K562 (cell line): ENCODE results near the gene SSR4. TPM values are rescaled to one million over a fixed set of nuclear protein-coding genes. Genes with fewer than 3 reads are reported as not detected.

Source experiments
- ATAC-seq: fragments of 200-7000 bp; cut with Tn5 transposase; 3 replicates; pipeline ENCODE4 v1.9.1; 2020; ENCODE audit warnings: moderate library complexity
- BruUV-seq: library from RNA; stranded (reverse); fragments of 400-500 nt; replicated peaks from 2 replicates; lab custom pipeline; 2021; lab: Mats Ljungman, UMichigan
- CTCF ChIA-PET: fragments of 300-600 bp; formaldehyde crosslinking; extraction: SDS; loops from one replicate; lab custom pipeline; 2021; ENCODE audit warnings: low intra/inter-chr PET ratio; lab: Yijun Ruan, JAX
- POLR2A ChIA-PET: fragments of 300-600, 350-650 bp; sonication (Branson Sonifier 250); formaldehyde crosslinking; extraction: SDS; loops from one replicate; lab custom pipeline; 2021; ENCODE audit warnings: antibody characterized with exemption, inconsistent platforms; lab: Yijun Ruan, JAX
- DNase-seq, 4 experiments: peaks; one replicate each; pipeline versions ENCODE4 v3.0.0 to v3.0.0-alpha.2; 2011 to 2018; ENCODE audit warnings: low spot score in 3 of 4, mixed read lengths in 3 of 4; ENCODE audit errors: extremely low read depth in 1 of 4
- FAIRE-seq: peaks from 2 replicates; lab custom pipeline; 2011; peaks lifted over from hg19 to GRCh38; lab: Jason Lieb, UNC
- H2AFZ ChIP-seq: 2 replicates; pipeline ENCODE4 v1.6.0; 2011; ENCODE audit warnings: low read depth, low read length, control low read depth, inconsistent platforms
- H3K27ac ChIP-seq: fragments of 200-600 bp; 3 replicates; pipeline ENCODE4 v1.8.0; 2011; ENCODE audit warnings: low read depth, mild to moderate bottlenecking, control low read depth, inconsistent platforms, low read length, moderate library complexity, mixed read lengths; ENCODE audit errors: extremely low read depth
- H3K27me3 ChIP-seq, 2 experiments: fragments of 300-600 bp in 1 of 2; 2 replicates in 1 of 2; 3 replicates in 1 of 2; pipeline versions ENCODE4 v1.6.0 to v1.8.0; 2011; ENCODE audit warnings: inconsistent platforms in 2 of 2, low read length in 2 of 2, mild to moderate bottlenecking in 1 of 2, mixed read lengths in 1 of 2, moderate library complexity in 1 of 2; ENCODE audit not compliant: control insufficient read depth in 2 of 2, insufficient read depth in 2 of 2
- H3K36me3 ChIP-seq: fragments of 300-600 bp; 3 replicates; pipeline ENCODE4 v1.8.0; 2011; ENCODE audit warnings: mild to moderate bottlenecking, low read length, inconsistent platforms; ENCODE audit not compliant: control insufficient read depth, insufficient read depth
- H3K4me1 ChIP-seq, 2 experiments: fragments of 200-600 bp in 1 of 2; replicated peaks in 1 of 2; 2 replicates in 1 of 2; 3 replicates in 1 of 2; pipeline versions ENCODE4 v1.5.1 to v1.8.0; 2011; ENCODE audit warnings: inconsistent platforms in 2 of 2, low read length in 2 of 2, mild to moderate bottlenecking in 1 of 2, mixed read lengths in 1 of 2, moderate library complexity in 1 of 2; ENCODE audit not compliant: control insufficient read depth in 2 of 2, insufficient read depth in 2 of 2
- H3K4me2 ChIP-seq: 2 replicates; pipeline ENCODE4 v1.6.1; 2011; ENCODE audit warnings: low read length, control low read depth, inconsistent platforms, mixed read lengths; ENCODE audit not compliant: insufficient read depth
- H3K4me3 ChIP-seq: fragments of 200-600 bp; sonication (generic), shearing (Covaris generic); 2 replicates; pipeline ENCODE4 v1.5.1; 2016; ENCODE audit warnings: control low read depth, inconsistent platforms
- H3K79me2 ChIP-seq: fragments of 200-600 bp; 3 replicates; pipeline ENCODE4 v1.8.0; 2011; ENCODE audit warnings: low read length, inconsistent platforms; ENCODE audit not compliant: control insufficient read depth, insufficient read depth
- H3K9ac ChIP-seq, 2 experiments: 2 replicates each; pipeline versions ENCODE4 v1.6.0 to v1.6.1; 2011; ENCODE audit warnings: low read depth in 2 of 2, low read length in 2 of 2, control low read depth in 1 of 2, inconsistent platforms in 1 of 2, mild to moderate bottlenecking in 1 of 2, mixed read lengths in 1 of 2; ENCODE audit not compliant: insufficient read depth in 1 of 2
- H3K9me1 ChIP-seq: one replicate; pipeline ENCODE4 v1.6.0; 2011; ENCODE audit warnings: inconsistent platforms, mild to moderate bottlenecking, low read length, moderate library complexity; ENCODE audit not compliant: control insufficient read depth, insufficient read depth
- H3K9me3 ChIP-seq: replicated peaks from 2 replicates; pipeline ENCODE4 v1.5.1; 2011; ENCODE audit warnings: low read depth, low read length, inconsistent platforms; ENCODE audit not compliant: control insufficient read depth, insufficient read depth
- H4K20me1 ChIP-seq: replicated peaks from 2 replicates; pipeline ENCODE4 v1.6.1; 2011; ENCODE audit warnings: low read length, inconsistent platforms, mixed read lengths; ENCODE audit not compliant: control insufficient read depth, insufficient read depth
- FIP1L1 ChIP-seq: fragments of 200-400 bp; formaldehyde crosslinking; IDR thresholded peaks from 2 replicates; pipeline ENCODE4 v1.6.1; 2018; ENCODE audit warnings: mild to moderate bottlenecking, low read depth, low read length; ENCODE audit not compliant: poor library complexity, severe bottlenecking
- POLR2G ChIP-seq: fragments of 200-400 bp; formaldehyde crosslinking; IDR thresholded peaks from 2 replicates; pipeline ENCODE4 v1.6.1; 2017; ENCODE audit warnings: low read depth, mild to moderate bottlenecking, antibody characterized with exemption, low read length, moderate library complexity
- WGBS: fragments of 100-300 bp; shearing (Covaris generic); methylation state at CpG from one replicate; pipeline ENCODE4 v1.1.6; 2016; ENCODE audit warnings: low coverage, mixed read lengths; ENCODE audit not compliant: insufficient coverage; ENCODE audit errors: missing lambda C conversion rate; 5-methylcytosine and 5-hydroxymethylcytosine counted together
- in situ Hi-C: fragments of 300-500 bp; cut with MboI; formaldehyde crosslinking; loops from 4 replicates; pipeline ENCODE4 v1.15.0; 2018; ENCODE audit warnings: inconsistent platforms, mixed read lengths
- intact Hi-C: fragments of 100-400 bp; cut with micrococcal nuclease; formaldehyde crosslinking; loops from 2 replicates; pipeline ENCODE4 v1.14.2; 2022
- polyA plus RNA-seq, 8 experiments: library from polyadenylated mRNA; depleted of rRNA in 4 of 8; stranded (reverse) in 5 of 8; unstranded in 3 of 8; fragments of >200 nt; fragmentation: Nextera tagmentation in 2 of 8; fragmentation: Illumina TruSeq in 1 of 8; extraction: Ambion mirVana in 2 of 8; extraction: Trizol in 1 of 8; gene quantifications; 2 replicates each; pipeline versions ENCODE4 v1.2.1 to v1.2.3, GENCODE V29; 2011 to 2014; ENCODE audit warnings: inconsistent platforms in 1 of 8, missing spikeins in 1 of 8
- total RNA-seq, 7 experiments: library from RNA; depleted of rRNA in 6 of 7; stranded (reverse); fragments of >200 nt in 6 of 7; fragmentation: Illumina TruSeq in 2 of 7; extraction: Trizol in 2 of 7; gene quantifications; 2 replicates each; pipeline versions ENCODE4 v1.2.1 to v1.2.3, GENCODE V29; 2011 to 2021; ENCODE audit warnings: low replicate concordance in 1 of 7
- TF ChIP-seq, protein P1 (sequence below): sonication (generic); formaldehyde crosslinking; IDR thresholded peaks from 2 replicates; pipeline ENCODE4 v1.8.1; 2023; ENCODE audit warnings: mild to moderate bottlenecking, missing genetic modification reagents
- TF ChIP-seq, protein P2 (sequence below): fragments of 450-650 bp; IDR thresholded peaks from 2 replicates; pipeline ENCODE4 v1.6.1; 2017; ENCODE audit warnings: antibody characterized with exemption, mild to moderate bottlenecking
- TF ChIP-seq, protein P3 (sequence below): fragments of 450-650 bp; IDR thresholded peaks from one replicate; pipeline ENCODE4 v1.6.1; 2018; ENCODE audit warnings: mild to moderate bottlenecking, moderate library complexity; ENCODE audit not compliant: partially characterized antibody

SSR4 gene
- total and polyA plus RNA-seq, 9 of the 15 experiments (the other 6 are each of a cell fraction or from before 2014, with no cell fraction given) = 146 to 492 (median 272) TPM

DNA sequence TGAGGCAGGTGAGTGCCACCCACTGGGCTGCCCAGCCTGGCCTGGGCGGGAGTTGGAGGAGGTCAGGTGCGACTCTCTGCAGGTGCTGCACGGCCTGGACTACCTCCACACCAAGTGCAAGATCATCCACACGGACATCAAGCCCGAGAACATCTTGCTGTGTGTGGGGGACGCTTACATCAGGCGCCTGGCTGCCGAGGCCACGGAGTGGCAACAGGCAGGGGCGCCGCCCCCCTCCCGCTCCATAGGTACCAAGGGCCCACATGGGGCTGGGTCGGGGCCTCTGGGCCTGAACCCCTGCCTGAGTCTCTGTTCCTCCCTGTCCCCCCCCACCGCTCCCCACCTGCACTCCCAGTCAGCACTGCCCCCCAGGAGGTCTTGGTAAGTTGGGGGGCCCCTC is 11.6 kb upstream of the SSR4 start:
- POLR2A ChIA-PET = no interaction called here
- H3K9me1 ChIP-seq = peaks cover 2% of the 10 kb centered on the region
- FAIRE-seq = no peak

DNA sequence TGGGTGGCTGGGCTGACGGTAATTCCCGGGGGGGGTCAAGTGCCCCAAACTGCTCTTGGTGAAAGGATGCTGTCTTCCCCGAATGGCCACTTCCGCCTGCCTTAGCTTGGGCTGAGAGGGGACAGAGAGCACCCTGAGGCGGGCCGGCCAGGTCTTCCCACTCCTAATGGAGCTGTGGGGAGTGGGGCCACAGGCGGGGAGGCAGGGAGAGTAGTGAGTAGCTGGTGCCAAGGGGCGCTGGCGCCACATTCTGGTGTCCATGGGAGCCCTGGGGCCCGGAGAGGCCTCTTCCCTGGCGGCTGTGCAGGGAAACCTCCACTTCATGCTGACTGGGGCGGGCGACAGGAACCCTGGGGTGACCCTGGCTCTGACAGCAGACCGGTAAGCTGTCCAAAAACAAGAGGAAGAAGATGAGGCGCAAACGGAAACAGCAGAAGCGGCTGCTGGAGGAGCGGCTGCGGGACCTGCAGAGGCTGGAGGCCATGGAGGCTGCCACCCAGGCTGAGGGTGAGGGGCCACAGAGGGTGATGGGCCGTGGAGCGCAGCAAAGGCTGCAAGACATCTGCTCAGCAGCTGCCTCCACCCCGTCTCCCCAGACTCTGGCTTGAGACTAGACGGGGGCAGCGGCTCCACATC is 11.0 kb upstream of the SSR4 start:
- WGBS = 97% methylated on average over 15 of the region's 24 CpGs
- no peak for ATAC-seq
- TF ChIP-seq, protein P1, sequence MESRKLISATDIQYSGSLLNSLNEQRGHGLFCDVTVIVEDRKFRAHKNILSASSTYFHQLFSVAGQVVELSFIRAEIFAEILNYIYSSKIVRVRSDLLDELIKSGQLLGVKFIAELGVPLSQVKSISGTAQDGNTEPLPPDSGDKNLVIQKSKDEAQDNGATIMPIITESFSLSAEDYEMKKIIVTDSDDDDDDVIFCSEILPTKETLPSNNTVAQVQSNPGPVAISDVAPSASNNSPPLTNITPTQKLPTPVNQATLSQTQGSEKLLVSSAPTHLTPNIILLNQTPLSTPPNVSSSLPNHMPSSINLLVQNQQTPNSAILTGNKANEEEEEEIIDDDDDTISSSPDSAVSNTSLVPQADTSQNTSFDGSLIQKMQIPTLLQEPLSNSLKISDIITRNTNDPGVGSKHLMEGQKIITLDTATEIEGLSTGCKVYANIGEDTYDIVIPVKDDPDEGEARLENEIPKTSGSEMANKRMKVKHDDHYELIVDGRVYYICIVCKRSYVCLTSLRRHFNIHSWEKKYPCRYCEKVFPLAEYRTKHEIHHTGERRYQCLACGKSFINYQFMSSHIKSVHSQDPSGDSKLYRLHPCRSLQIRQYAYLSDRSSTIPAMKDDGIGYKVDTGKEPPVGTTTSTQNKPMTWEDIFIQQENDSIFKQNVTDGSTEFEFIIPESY = 0 out of 2 replicates have a peak, but pooled peaks have one; percentile 31
- TF ChIP-seq, protein P2, sequence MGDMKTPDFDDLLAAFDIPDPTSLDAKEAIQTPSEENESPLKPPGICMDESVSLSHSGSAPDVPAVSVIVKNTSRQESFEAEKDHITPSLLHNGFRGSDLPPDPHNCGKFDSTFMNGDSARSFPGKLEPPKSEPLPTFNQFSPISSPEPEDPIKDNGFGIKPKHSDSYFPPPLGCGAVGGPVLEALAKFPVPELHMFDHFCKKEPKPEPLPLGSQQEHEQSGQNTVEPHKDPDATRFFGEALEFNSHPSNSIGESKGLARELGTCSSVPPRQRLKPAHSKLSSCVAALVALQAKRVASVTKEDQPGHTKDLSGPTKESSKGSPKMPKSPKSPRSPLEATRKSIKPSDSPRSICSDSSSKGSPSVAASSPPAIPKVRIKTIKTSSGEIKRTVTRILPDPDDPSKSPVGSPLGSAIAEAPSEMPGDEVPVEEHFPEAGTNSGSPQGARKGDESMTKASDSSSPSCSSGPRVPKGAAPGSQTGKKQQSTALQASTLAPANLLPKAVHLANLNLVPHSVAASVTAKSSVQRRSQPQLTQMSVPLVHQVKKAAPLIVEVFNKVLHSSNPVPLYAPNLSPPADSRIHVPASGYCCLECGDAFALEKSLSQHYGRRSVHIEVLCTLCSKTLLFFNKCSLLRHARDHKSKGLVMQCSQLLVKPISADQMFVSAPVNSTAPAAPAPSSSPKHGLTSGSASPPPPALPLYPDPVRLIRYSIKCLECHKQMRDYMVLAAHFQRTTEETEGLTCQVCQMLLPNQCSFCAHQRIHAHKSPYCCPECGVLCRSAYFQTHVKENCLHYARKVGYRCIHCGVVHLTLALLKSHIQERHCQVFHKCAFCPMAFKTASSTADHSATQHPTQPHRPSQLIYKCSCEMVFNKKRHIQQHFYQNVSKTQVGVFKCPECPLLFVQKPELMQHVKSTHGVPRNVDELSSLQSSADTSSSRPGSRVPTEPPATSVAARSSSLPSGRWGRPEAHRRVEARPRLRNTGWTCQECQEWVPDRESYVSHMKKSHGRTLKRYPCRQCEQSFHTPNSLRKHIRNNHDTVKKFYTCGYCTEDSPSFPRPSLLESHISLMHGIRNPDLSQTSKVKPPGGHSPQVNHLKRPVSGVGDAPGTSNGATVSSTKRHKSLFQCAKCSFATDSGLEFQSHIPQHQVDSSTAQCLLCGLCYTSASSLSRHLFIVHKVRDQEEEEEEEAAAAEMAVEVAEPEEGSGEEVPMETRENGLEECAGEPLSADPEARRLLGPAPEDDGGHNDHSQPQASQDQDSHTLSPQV = no peak
- TF ChIP-seq POLR2G = peak; percentile 11; the same call in 1 of the 2 replicates

More for the DNA sequence above, 11.6 kb upstream of the SSR4 start:
- H3K79me2 ChIP-seq = no peaks in the 10 kb centered on the region
- no peak overlapping the region for H2AFZ ChIP-seq
- ATAC-seq (no peak), DNase-seq (no peak)
- intact Hi-C loops (no loop called here), in situ Hi-C loops (no loop called here)
- no peak overlapping the region for H3K4me3 ChIP-seq
- CTCF ChIA-PET = no interaction called here
- H3K27me3 ChIP-seq = no peaks in the 10 kb centered on the region
- 87% methylated on average over 5 of the region's 14 CpGs for whole genome bisulfite sequencing
- H3K4me2 ChIP-seq = no peak overlapping the region
- no peaks in the 10 kb centered on the region for H3K9me3 ChIP-seq
- no peaks in the 10 kb centered on the region for H4K20me1 ChIP-seq
- TF ChIP-seq, protein P3, sequence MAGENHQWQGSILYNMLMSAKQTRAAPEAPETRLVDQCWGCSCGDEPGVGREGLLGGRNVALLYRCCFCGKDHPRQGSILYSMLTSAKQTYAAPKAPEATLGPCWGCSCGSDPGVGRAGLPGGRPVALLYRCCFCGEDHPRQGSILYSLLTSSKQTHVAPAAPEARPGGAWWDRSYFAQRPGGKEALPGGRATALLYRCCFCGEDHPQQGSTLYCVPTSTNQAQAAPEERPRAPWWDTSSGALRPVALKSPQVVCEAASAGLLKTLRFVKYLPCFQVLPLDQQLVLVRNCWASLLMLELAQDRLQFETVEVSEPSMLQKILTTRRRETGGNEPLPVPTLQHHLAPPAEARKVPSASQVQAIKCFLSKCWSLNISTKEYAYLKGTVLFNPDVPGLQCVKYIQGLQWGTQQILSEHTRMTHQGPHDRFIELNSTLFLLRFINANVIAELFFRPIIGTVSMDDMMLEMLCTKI = no peak
- peak; percentile 14 for TF ChIP-seq FIP1L1
- H3K27ac ChIP-seq = no peak overlapping the region
- BruUV-seq = no TSS peak
- no peak overlapping the region for H3K9ac ChIP-seq
- H3K36me3 ChIP-seq = peaks cover 36% of the 10 kb centered on the region; the same call in 2 of the 3 replicates
- H3K4me1 ChIP-seq = peaks cover 0 to 64% of the 10 kb centered on the region in 2 experiments; a peak in 2 of 5 replicates

More for the DNA sequence above, 11.0 kb upstream of the SSR4 start:
- no peak for FAIRE-seq
- peaks cover 3% of the 10 kb centered on the region for H3K9me1 ChIP-seq
- H3K4me3 ChIP-seq = no peak overlapping the region
- ChIA-PET POLR2A (interaction anchor here (1.3 kb wide), 1 partner anchor 11 kb away, joined by 3 read pairs; the partner anchor contains the start of genes IDH3G and SSR4), CTCF (no interaction called here)
- no peaks in the 10 kb centered on the region for H3K9me3 ChIP-seq
- H3K27ac ChIP-seq = no peak overlapping the region
- in situ Hi-C loops (no loop called here), intact Hi-C loops (no loop called here)
- H3K36me3 ChIP-seq = peaks cover 41% of the 10 kb centered on the region; the same call in 2 of the 3 replicates
- peaks cover 0 to 57% of the 10 kb centered on the region in 2 experiments; a peak in 2 of 5 replicates for H3K4me1 ChIP-seq
- DNase-seq = no peak
- H3K79me2 ChIP-seq = no peaks in the 10 kb centered on the region
- H3K4me2 ChIP-seq = no peak overlapping the region
- H4K20me1 ChIP-seq = no peaks in the 10 kb centered on the region
- BruUV-seq = no TSS peak
- no peak overlapping the region for H3K9ac ChIP-seq
- H3K27me3 ChIP-seq = no peaks in the 10 kb centered on the region
- no peak overlapping the region for H2AFZ ChIP-seq
